ENCODE data around the gene SEC24C. TPM values are rescaled to one million over a fixed set of nuclear protein-coding genes. Genes with fewer than 3 reads are reported as not detected.

Gene SEC24C
- total RNA-seq, 2 donors from 2014 or later = 29.1 to 30.3 TPM

- TF ChIP-seq CTCF (IDR thresholded peaks at IDR 0.05) (no peak), POLR2A (IDR thresholded peaks at IDR 0.05) (no peak)
- Histone ChIP-seq H3K36me3 (replicated peaks in 1 of 2; ENCODE audit: insufficient read depth in 1 of 2, low read depth in 2 of 2) (peaks cover 10 to 59% of the 10 kb centered on the region in 2 donors), H3K27ac (no peak overlapping the region), H3K9me3 (no peaks in the 10 kb centered on the region), H3K4me3 (no peak overlapping the region), H3K4me1 (no peaks in the 10 kb centered on the region), H3K27me3 (no peaks in the 10 kb centered on the region)
- no peak for DNase-seq
- ATAC-seq = no peak
- WGBS, 2 donors = 74 to 78% methylated on average over 9 to 10 of the region's 10 CpGs
- intact Hi-C loops (cut with DNase I) = no loop called here
Observed at GRCh38 chr10:73798927-73799560, 54.9 kb downstream of the SEC24C start.

GRCh38 chr10:73799899-73800559 lies 55.9 kb downstream of the SEC24C start:
- DNase-seq (no peak), ATAC-seq (no peak)
- Histone ChIP-seq H3K4me1 (no peaks in the 10 kb centered on the region), H3K9me3 (no peaks in the 10 kb centered on the region), H3K27ac (no peak overlapping the region), H3K27me3 (no peaks in the 10 kb centered on the region), H3K36me3 (replicated peaks in 1 of 2; ENCODE audit: insufficient read depth in 1 of 2, low read depth in 2 of 2) (peaks cover 9 to 52% of the 10 kb centered on the region in 2 donors), H3K4me3 (no peak overlapping the region)
- intact Hi-C loops (cut with DNase I) = no loop called here
- WGBS, 2 donors = 78 to 88% methylated on average over 5 to 9 of the region's 9 CpGs
- TF ChIP-seq POLR2A (IDR thresholded peaks at IDR 0.05) (no peak), CTCF (IDR thresholded peaks at IDR 0.05) (no peak)

- DNase-seq (no peak), ATAC-seq (no peak)
- TF ChIP-seq CTCF (IDR thresholded peaks at IDR 0.05) = no peak
- TF ChIP-seq POLR2A (IDR thresholded peaks at IDR 0.05) = no peak
- Histone ChIP-seq H3K4me3 (no peak overlapping the region), H3K4me1 (no peaks in the 10 kb centered on the region), H3K27ac (no peak overlapping the region), H3K27me3 (no peaks in the 10 kb centered on the region), H3K9me3 (no peaks in the 10 kb centered on the region), H3K36me3 (replicated peaks in 1 of 2; ENCODE audit: insufficient read depth in 1 of 2, low read depth in 2 of 2) (peaks cover 9 to 49% of the 10 kb centered on the region in 2 donors)
- 75 to 80% methylated on average over 12 to 17 of the region's 20 CpGs for WGBS, 2 donors
- intact Hi-C loops (cut with DNase I) = no loop called here
Observed at GRCh38 chr10:73800560-73801252, 56.5 kb downstream of the SEC24C start.

- DNase-seq (no peak), ATAC-seq (no peak)
- Histone ChIP-seq H3K9me3 (no peaks in the 10 kb centered on the region), H3K4me1 (no peaks in the 10 kb centered on the region), H3K27ac (no peak overlapping the region), H3K4me3 (no peak overlapping the region), H3K36me3 (replicated peaks in 1 of 2; ENCODE audit: insufficient read depth in 1 of 2, low read depth in 2 of 2) (peaks cover 9 to 49% of the 10 kb centered on the region in 2 donors), H3K27me3 (no peaks in the 10 kb centered on the region)
- WGBS, 2 donors = 88 to 94% methylated on average over 13 of the region's 13 CpGs
- intact Hi-C loops (cut with DNase I) = no loop called here
- no peak for TF ChIP-seq CTCF (IDR thresholded peaks at IDR 0.05)
- TF ChIP-seq POLR2A (IDR thresholded peaks at IDR 0.05) = no peak
Observed at GRCh38 chr10:73801253-73801590, 57.0 kb downstream of the SEC24C start.
